Nephron (organoid): ENCODE measurements around the gene AGBL3.

Experiments used
- H3K27ac Mint-ChIP-seq, 3 experiments: 2 replicates each; pipeline ENCODE4 v1.8.0; 2020; ENCODE audit warnings: mixed read lengths in 3 of 3, mild to moderate bottlenecking in 2 of 3, moderate library complexity in 1 of 3
- H3K27me3 Mint-ChIP-seq: 2 replicates; pipeline ENCODE4 v1.8.0; 2021; ENCODE audit warnings: low read depth, mild to moderate bottlenecking, moderate library complexity, mixed read lengths
- H3K36me3 Mint-ChIP-seq: 2 replicates; pipeline ENCODE4 v1.8.0; 2020; ENCODE audit warnings: low read depth, mixed read lengths
- H3K4me1 Mint-ChIP-seq: 2 replicates; pipeline ENCODE4 v1.8.0; 2020; ENCODE audit warnings: mixed read lengths
- H3K4me3 Mint-ChIP-seq, 3 experiments: 2 replicates each; pipeline ENCODE4 v1.8.0; 2020; ENCODE audit warnings: mild to moderate bottlenecking in 3 of 3, mixed read lengths in 3 of 3, moderate library complexity in 2 of 3
- H3K9me3 Mint-ChIP-seq: 2 replicates; pipeline ENCODE4 v1.8.0; 2020; ENCODE audit warnings: mixed read lengths
- TF ChIP-seq, protein P1 (sequence below), 3 experiments: fragments of 200-600 bp; sonication (generic); IDR thresholded peaks; one replicate each; pipeline ENCODE4 v1.5.0; 2021; ENCODE audit warnings: antibody characterized with exemption in 3 of 3; ENCODE audit not compliant: unreplicated experiment in 3 of 3

AGBL3 gene

DNA sequence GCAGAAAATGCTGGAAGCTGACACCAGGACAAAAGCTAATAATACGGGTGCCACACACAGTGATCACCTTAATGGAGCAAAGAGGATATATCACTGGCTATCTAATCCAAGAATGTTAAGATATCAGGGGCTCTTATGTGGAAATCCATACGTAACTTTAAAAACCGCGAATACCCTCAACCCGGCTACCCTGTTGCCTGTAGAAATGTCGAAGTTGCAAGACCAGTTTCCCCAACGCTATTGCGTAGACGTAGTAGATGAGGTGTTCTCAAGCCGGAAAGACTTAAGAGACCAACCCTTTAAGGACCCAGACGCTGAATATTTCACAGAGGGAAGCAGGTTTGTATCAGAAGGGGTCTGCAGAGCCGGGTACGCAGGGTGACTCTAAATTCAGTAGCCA lies 192.1 kb downstream of the AGBL3 start:
- Mint-ChIP-seq H3K9me3 (peaks cover 43% of the 10 kb centered on the region), H3K4me1 (no peaks in the 10 kb centered on the region), H3K27ac (no peak overlapping the region), H3K36me3 (peaks cover 66% of the 10 kb centered on the region), H3K27me3 (no peaks in the 10 kb centered on the region), H3K4me3 (no peak overlapping the region)
- TF ChIP-seq, protein P1, sequence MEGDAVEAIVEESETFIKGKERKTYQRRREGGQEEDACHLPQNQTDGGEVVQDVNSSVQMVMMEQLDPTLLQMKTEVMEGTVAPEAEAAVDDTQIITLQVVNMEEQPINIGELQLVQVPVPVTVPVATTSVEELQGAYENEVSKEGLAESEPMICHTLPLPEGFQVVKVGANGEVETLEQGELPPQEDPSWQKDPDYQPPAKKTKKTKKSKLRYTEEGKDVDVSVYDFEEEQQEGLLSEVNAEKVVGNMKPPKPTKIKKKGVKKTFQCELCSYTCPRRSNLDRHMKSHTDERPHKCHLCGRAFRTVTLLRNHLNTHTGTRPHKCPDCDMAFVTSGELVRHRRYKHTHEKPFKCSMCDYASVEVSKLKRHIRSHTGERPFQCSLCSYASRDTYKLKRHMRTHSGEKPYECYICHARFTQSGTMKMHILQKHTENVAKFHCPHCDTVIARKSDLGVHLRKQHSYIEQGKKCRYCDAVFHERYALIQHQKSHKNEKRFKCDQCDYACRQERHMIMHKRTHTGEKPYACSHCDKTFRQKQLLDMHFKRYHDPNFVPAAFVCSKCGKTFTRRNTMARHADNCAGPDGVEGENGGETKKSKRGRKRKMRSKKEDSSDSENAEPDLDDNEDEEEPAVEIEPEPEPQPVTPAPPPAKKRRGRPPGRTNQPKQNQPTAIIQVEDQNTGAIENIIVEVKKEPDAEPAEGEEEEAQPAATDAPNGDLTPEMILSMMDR (IDR thresholded peaks at IDR 0.05; ENCODE audit: unreplicated experiment in 3 of 3): no peak

DNA sequence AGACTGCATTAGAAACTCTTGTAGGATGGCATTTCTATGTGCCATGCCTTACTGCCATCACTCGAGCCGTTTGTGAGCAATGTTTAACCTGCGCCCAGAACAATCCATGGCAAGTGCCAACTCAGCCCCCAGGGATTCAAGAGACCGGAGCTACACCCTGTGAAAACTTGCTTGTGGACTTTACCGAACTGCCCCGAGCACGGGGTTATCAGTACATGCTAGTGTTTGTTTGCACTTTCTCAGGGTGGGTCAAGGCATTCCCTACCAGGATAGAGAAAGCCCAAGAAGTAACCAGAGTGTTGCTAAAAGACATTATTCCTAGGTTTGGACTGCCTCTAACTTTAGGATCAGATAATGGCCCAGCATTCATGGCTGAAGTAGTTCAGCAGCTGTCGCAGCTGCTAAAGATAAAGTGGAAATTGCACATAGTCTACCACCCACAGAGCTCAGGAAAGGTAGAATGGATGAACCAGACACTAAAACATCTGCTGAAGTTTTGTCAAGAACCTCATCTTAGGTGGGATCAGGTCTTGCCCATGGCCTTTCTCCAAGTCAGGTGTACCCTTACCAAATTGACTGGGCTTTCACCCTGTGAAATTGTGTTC lies 193.1 kb downstream of the AGBL3 start:
- no peaks in the 10 kb centered on the region for H3K27me3 Mint-ChIP-seq
- H3K4me3 Mint-ChIP-seq: no peak overlapping the region
- no peak overlapping the region for H3K27ac Mint-ChIP-seq
- H3K36me3 Mint-ChIP-seq: peaks cover 77% of the 10 kb centered on the region
- H3K9me3 Mint-ChIP-seq: peaks cover 48% of the 10 kb centered on the region
- no peaks in the 10 kb centered on the region for H3K4me1 Mint-ChIP-seq
- TF ChIP-seq, protein P1 (IDR thresholded peaks at IDR 0.05; ENCODE audit: unreplicated experiment in 3 of 3): no peak

- Mint-ChIP-seq H3K36me3 (peaks cover 83% of the 10 kb centered on the region), H3K9me3 (peaks cover 48% of the 10 kb centered on the region), H3K27ac (no peak overlapping the region), H3K4me3 (no peak overlapping the region), H3K4me1 (no peaks in the 10 kb centered on the region), H3K27me3 (no peaks in the 10 kb centered on the region)
- TF ChIP-seq, protein P1 (IDR thresholded peaks at IDR 0.05; ENCODE audit: unreplicated experiment in 3 of 3): no peak
These were observed 193.8 kb downstream of the AGBL3 start for GRCh38 chr7:135180122-135180521.

DNA sequence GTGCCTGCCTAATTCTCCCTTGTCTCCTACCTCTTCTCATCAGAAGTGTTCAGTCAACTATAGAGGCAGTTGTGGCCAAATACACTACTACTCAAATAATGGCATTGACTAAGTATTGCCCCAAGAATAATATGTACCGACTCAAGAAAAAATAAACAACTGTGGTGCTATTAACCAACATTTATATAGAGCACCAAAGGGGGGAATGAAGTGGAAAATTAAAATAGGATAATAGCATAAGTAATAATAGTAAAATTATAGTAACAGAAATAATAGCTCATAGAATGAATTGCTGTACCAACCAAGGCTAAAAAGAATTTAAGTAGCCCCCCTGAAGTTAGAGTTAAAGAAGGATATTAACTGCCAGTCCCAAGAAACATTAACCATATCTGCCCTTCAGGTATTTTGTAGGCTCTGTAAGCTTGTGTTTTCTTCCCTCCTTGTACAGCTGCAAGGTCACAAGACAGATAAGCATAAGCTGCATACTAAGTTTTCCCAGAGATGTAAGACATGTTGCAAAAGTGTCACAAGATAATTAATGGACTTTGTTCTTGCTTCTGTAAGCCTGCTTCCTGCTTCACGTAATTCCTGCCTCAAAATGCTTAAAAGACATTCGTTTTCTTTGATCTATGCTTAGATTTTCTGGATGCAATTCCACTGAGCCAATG lies 195.1 kb downstream of the AGBL3 start:
- no peaks in the 10 kb centered on the region for H3K27me3 Mint-ChIP-seq

DNA sequence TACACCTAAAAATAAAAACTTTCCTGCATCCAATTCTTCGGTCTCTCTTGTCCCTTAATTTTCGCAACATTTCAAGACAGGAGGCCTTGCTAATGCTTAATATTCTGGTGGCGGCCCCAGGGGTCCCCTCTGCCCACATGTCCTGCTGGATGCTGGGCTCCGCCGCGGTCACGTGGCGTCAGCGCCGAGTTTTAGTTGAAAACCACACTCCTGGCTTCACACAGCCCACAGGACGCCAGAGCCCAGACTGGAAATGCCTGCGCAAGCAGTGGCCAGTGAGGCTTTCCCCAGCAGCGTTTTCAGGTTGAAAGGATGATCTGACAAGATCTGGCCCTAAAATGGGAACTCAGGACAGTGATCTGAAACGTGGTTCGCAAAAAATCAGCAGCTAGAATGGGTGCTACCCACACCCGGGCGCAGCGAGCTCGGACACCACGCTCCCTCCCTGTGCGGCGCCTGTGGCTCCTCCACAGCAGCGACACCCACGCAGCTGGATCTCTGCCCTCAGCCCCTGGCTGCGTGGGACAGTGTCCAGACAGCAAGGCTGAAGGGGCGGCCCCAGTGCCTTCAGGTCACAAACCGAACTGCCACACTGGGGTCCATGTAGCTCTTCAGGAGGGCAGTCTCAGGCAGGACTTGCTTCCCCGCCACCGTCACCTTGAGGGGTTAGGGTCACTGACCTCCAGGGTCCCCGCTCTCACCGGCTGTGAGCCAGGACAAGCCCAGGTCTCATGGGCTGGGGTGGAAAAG lies 195.8 kb downstream of the AGBL3 start:
- Mint-ChIP-seq H3K4me1 (no peaks in the 10 kb centered on the region), H3K36me3 (peaks cover 89% of the 10 kb centered on the region), H3K4me3 (no peak overlapping the region), H3K27ac (no peak overlapping the region), H3K9me3 (peaks cover 48% of the 10 kb centered on the region), H3K27me3 (no peaks in the 10 kb centered on the region)
- TF ChIP-seq, protein P1 (IDR thresholded peaks at IDR 0.05; ENCODE audit: unreplicated experiment in 3 of 3): no peak

More for the DNA sequence above, 195.1 kb downstream of the AGBL3 start:
- Mint-ChIP-seq H3K9me3 (peaks cover 48% of the 10 kb centered on the region), H3K36me3 (peaks cover 89% of the 10 kb centered on the region), H3K27ac (no peak overlapping the region), H3K4me1 (no peaks in the 10 kb centered on the region), H3K4me3 (no peak overlapping the region)
- TF ChIP-seq, protein P1 (IDR thresholded peaks at IDR 0.05; ENCODE audit: unreplicated experiment in 3 of 3): no peak
